GM18870 (cell line): Measurements from ENCODE around the gene TMEM121.

ENCODE experiments used
- ATAC-seq: cut with Tn5 transposase; IDR thresholded peaks from one replicate; pipeline ENCODE4 v1.9.1; 2021; ENCODE audit warnings: moderate library complexity; ENCODE audit not compliant: unreplicated experiment

The TMEM121 gene

GRCh38 chr14:105527381-105527825, 1.0 kb downstream of the TMEM121 start:
- ATAC-seq, result no peak

GRCh38 chr14:105527826-105528585, 1.6 kb downstream of the TMEM121 start:
- ATAC-seq, result no peak

GRCh38 chr14:105528586-105529318, 2.4 kb downstream of the TMEM121 start:
- no peak for ATAC-seq

- no peak for ATAC-seq
These were observed 2.9 kb downstream of the TMEM121 start for GRCh38 chr14:105529319-105529568.

GRCh38 chr14:105529569-105530284, 3.3 kb downstream of the TMEM121 start:
- no peak for ATAC-seq

GRCh38 chr14:105530285-105531087, 4.1 kb downstream of the TMEM121 start:
- no peak for ATAC-seq

GRCh38 chr14:105531088-105531893, 4.9 kb downstream of the TMEM121 start:
- no peak for ATAC-seq

- no peak for ATAC-seq
These were observed 5.7 kb downstream of the TMEM121 start for GRCh38 chr14:105531894-105532623.

- no peak for ATAC-seq
These were observed 6.4 kb downstream of the TMEM121 start for GRCh38 chr14:105532735-105533141.

- ATAC-seq, result no peak
These were observed 7.0 kb downstream of the TMEM121 start for GRCh38 chr14:105533391-105533790.

- no peak for ATAC-seq
These were observed 7.6 kb downstream of the TMEM121 start for GRCh38 chr14:105533811-105534498.

- ATAC-seq, result no peak
These were observed 8.2 kb downstream of the TMEM121 start for GRCh38 chr14:105534586-105534985.

GRCh38 chr14:105536051-105536450, 9.7 kb downstream of the TMEM121 start:
- no peak for ATAC-seq

GRCh38 chr14:105536691-105537579, 10.6 kb downstream of the TMEM121 start:
- ATAC-seq, result no peak

GRCh38 chr14:105537580-105538474, 11.4 kb downstream of the TMEM121 start:
- no peak for ATAC-seq

GRCh38 chr14:105538481-105539049, 12.2 kb downstream of the TMEM121 start:
- ATAC-seq, result no peak

GRCh38 chr14:105540811-105541210, 14.4 kb downstream of the TMEM121 start:
- ATAC-seq, result no peak
